ENCODE data around the gene MCM7. TPM values are rescaled to one million over a fixed set of nuclear protein-coding genes. Genes with fewer than 3 reads are reported as not detected.
A peak's percentile ranks its signal among the peaks of the same experiment; 100 is the strongest.

The MCM7 gene
- polyA plus RNA-seq, 1 of the 3 experiments (the other 2 are of a cell fraction) = 241 TPM

DNA sequence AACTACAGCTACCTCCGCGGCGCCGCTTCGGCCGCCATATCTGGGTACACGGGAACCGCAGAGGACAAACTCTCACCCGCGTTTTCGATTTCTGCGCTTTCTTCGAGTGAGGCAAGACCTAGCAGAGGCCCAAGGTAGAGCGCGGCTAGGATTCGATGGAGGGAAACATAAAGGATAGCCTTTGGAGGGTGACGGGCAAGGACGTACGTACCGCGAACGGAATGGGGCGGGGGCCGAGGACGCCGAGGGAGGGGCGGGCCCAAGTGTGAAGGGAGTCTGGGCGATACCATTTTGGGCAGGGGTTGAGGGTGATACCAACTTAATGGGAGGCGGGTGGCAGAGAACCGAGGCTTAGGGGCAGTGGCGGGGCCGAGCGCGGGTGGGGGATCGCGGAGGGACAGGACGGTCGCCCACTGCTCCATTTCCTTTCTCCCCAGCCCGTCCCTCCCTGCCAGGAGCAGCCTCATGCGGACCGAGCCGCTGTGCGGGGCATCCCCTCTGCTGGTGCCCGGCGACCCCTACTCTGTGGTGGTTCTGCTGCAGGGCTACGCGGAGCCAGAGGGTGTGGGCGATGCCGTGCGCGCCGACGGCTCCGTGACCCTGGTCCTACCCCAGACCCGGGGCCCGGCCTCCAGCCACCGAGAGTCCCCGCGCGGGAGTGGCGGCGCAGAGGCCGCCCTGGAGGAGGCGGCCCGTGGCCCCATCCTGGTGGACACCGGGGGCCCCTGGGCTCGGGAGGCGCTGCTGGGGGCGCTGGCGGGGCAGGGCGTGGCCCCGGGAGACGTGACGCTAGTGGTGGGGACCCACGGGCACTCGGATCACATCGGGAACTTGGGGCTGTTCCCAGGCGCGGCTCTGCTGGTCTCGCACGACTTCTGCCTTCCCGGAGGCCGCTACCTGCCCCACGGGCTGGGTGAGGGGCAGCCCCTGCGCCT lies 26.0 kb upstream of the MCM7 start, which contains the start of gene MBLAC1 (continued):
- TF ChIP-seq CHD2 (IDR thresholded peaks at IDR 0.05; ENCODE audit: low read length, partially characterized antibody) (peak; percentile 91), EZH2phosphoT487 (IDR thresholded peaks at IDR 0.05; ENCODE audit: borderline replicate concordance, low read depth) (no peak), RXRA (IDR thresholded peaks at IDR 0.05; ENCODE audit: borderline replicate concordance, low read depth) (no peak), SMC3 (IDR thresholded peaks at IDR 0.05; ENCODE audit: low read depth, low read length) (no peak), FOSL2 (IDR thresholded peaks at IDR 0.05; ENCODE audit: borderline replicate concordance, low read depth) (no peak), ELF1 (IDR thresholded peaks at IDR 0.05) (0 out of 2 replicates have a peak, but pooled peaks have one; percentile 15), YY1 (IDR thresholded peaks at IDR 0.05; ENCODE audit: low read depth) (peak; percentile 93), SIN3A (IDR thresholded peaks at IDR 0.05; ENCODE audit: borderline replicate concordance, low read depth, low read length) (peak; percentile 59; the same call in 1 of the 2 replicates), GATA2 (CRISPR knock-in tag; IDR thresholded peaks at IDR 0.05) (no peak; the same call in 1 of the 2 replicates), TAF1 (IDR thresholded peaks at IDR 0.05; ENCODE audit: borderline replicate concordance, low read depth, low read length) (peak; percentile 86), MEF2A (IDR thresholded peaks at IDR 0.05; ENCODE audit: borderline replicate concordance, low read depth) (no peak), RAD21 (IDR thresholded peaks at IDR 0.05; ENCODE audit: low read length) (no peak), EP300 (IDR thresholded peaks at IDR 0.05; ENCODE audit: borderline replicate concordance in 1 of 2, low read depth in 1 of 2, low read length in 1 of 2) (peak in 1 of 2 experiments; percentile 51; a peak in 1 of 4 replicates), TEAD4 (IDR thresholded peaks at IDR 0.05; ENCODE audit: borderline replicate concordance, insufficient read depth) (no peak)
- TF ChIP-seq, protein P1, sequence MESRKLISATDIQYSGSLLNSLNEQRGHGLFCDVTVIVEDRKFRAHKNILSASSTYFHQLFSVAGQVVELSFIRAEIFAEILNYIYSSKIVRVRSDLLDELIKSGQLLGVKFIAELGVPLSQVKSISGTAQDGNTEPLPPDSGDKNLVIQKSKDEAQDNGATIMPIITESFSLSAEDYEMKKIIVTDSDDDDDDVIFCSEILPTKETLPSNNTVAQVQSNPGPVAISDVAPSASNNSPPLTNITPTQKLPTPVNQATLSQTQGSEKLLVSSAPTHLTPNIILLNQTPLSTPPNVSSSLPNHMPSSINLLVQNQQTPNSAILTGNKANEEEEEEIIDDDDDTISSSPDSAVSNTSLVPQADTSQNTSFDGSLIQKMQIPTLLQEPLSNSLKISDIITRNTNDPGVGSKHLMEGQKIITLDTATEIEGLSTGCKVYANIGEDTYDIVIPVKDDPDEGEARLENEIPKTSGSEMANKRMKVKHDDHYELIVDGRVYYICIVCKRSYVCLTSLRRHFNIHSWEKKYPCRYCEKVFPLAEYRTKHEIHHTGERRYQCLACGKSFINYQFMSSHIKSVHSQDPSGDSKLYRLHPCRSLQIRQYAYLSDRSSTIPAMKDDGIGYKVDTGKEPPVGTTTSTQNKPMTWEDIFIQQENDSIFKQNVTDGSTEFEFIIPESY (IDR thresholded peaks at IDR 0.05; ENCODE audit: borderline replicate concordance, low read depth) = no peak; the same call in 1 of the 2 replicates
- TF ChIP-seq, protein P2, sequence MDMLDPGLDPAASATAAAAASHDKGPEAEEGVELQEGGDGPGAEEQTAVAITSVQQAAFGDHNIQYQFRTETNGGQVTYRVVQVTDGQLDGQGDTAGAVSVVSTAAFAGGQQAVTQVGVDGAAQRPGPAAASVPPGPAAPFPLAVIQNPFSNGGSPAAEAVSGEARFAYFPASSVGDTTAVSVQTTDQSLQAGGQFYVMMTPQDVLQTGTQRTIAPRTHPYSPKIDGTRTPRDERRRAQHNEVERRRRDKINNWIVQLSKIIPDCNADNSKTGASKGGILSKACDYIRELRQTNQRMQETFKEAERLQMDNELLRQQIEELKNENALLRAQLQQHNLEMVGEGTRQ (IDR thresholded peaks at IDR 0.05; ENCODE audit: borderline replicate concordance, low read depth, low read length) = no peak
- TF ChIP-seq, protein P3, sequence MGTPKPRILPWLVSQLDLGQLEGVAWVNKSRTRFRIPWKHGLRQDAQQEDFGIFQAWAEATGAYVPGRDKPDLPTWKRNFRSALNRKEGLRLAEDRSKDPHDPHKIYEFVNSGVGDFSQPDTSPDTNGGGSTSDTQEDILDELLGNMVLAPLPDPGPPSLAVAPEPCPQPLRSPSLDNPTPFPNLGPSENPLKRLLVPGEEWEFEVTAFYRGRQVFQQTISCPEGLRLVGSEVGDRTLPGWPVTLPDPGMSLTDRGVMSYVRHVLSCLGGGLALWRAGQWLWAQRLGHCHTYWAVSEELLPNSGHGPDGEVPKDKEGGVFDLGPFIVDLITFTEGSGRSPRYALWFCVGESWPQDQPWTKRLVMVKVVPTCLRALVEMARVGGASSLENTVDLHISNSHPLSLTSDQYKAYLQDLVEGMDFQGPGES (IDR thresholded peaks at IDR 0.05; ENCODE audit: low read depth, low read length) = no peak
- TF ChIP-seq, protein P4, sequence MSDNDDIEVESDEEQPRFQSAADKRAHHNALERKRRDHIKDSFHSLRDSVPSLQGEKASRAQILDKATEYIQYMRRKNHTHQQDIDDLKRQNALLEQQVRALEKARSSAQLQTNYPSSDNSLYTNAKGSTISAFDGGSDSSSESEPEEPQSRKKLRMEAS (IDR thresholded peaks at IDR 0.05; ENCODE audit: low read depth) = peak; percentile 84
- TF ChIP-seq, protein P5, sequence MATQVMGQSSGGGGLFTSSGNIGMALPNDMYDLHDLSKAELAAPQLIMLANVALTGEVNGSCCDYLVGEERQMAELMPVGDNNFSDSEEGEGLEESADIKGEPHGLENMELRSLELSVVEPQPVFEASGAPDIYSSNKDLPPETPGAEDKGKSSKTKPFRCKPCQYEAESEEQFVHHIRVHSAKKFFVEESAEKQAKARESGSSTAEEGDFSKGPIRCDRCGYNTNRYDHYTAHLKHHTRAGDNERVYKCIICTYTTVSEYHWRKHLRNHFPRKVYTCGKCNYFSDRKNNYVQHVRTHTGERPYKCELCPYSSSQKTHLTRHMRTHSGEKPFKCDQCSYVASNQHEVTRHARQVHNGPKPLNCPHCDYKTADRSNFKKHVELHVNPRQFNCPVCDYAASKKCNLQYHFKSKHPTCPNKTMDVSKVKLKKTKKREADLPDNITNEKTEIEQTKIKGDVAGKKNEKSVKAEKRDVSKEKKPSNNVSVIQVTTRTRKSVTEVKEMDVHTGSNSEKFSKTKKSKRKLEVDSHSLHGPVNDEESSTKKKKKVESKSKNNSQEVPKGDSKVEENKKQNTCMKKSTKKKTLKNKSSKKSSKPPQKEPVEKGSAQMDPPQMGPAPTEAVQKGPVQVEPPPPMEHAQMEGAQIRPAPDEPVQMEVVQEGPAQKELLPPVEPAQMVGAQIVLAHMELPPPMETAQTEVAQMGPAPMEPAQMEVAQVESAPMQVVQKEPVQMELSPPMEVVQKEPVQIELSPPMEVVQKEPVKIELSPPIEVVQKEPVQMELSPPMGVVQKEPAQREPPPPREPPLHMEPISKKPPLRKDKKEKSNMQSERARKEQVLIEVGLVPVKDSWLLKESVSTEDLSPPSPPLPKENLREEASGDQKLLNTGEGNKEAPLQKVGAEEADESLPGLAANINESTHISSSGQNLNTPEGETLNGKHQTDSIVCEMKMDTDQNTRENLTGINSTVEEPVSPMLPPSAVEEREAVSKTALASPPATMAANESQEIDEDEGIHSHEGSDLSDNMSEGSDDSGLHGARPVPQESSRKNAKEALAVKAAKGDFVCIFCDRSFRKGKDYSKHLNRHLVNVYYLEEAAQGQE (IDR thresholded peaks at IDR 0.05; ENCODE audit: low read depth, low read length) = 0 out of 2 replicates have a peak, but pooled peaks have one; percentile 48

All from SK-N-SH (cell line).